GM11168 (cell line): Measurements from ENCODE around the gene MYCBP2.

Source experiments
- in situ Hi-C: fragments of 300-500 bp; cut with MboI; formaldehyde crosslinking; loops from one replicate; pipeline ENCODE4 v1.12.0; 2022; ENCODE audit warnings: low sequenced_read_pairs; ENCODE audit not compliant: unreplicated experiment

MYCBP2 gene

GRCh38 chr13:77139306-77139705 is 187.6 kb downstream of the MYCBP2 start:
- in situ Hi-C loops = no loop called here

DNA sequence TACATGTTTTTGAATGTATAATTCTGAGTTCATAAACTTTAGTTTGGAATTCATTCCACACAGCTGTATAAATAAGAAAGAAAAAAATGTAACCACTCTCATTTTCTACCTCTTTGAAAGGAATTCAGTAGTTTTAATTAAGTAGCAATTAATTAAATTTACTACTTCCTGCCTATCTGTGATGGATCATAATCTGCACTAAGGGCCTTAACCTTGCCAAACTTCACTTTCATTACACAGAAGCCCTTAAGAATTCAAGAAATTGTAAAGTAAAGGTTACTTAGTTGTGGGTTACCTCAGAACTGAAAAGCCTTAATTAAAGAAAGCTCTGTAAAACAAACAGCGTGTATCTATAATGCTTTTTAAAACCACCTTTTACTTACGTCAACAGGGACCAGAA is 188.1 kb downstream of the MYCBP2 start:
- in situ Hi-C loops = no loop called here

GRCh38 chr13:77136902-77137420 is 189.9 kb downstream of the MYCBP2 start:
- in situ Hi-C loops = no loop called here

GRCh38 chr13:77124423-77124822 is 202.5 kb downstream of the MYCBP2 start:
- in situ Hi-C loops = no loop called here

GRCh38 chr13:77118134-77118533 is 208.8 kb downstream of the MYCBP2 start:
- in situ Hi-C loops = no loop called here

GRCh38 chr13:77114271-77114670 is 212.6 kb downstream of the MYCBP2 start:
- in situ Hi-C loops = no loop called here

- in situ Hi-C loops = no loop called here
These were observed 213.4 kb downstream of the MYCBP2 start for GRCh38 chr13:77113496-77113895.

DNA sequence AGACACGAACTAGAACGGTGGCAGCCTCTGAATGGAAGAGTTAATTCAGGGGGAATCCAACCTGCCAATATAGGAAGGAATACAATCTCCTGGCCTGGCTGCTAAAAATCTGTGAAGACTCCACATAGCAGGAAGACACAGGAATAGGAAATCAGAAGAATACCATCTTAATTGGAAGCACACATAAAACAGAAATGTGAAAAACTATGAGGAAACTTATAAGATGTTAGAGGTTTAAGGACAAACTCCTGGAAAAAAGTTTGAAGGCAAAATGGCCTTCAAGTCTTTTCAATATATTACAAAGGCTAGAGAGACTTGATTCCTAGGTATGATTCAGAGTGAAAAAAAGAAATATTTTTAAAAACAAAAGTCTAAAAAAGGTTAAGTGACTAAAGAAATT is 221.8 kb downstream of the MYCBP2 start:
- in situ Hi-C loops = no loop called here

DNA sequence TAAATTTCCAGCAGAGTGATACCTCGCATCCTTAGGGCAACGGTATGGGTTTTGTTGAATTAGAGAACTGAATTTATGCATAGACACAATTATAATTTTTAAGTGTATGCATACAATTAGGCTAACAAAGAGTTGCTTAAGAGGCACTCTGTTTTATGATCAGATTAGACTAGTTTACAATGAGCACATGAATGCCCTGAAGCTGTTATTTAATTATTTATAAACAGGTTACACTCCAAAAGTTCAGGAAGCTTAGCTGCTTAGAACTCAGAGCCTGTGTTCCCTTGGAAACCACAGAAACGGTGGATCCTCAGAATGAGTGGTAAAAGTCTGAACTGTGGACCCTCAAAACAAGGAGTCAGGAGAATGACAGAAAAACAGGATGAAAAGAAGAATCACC is 227.5 kb downstream of the MYCBP2 start:
- in situ Hi-C loops = no loop called here

GRCh38 chr13:77095288-77095687 is 231.6 kb downstream of the MYCBP2 start:
- in situ Hi-C loops = no loop called here

- in situ Hi-C loops = no loop called here
These were observed 232.1 kb downstream of the MYCBP2 start for GRCh38 chr13:77094773-77095172.

- in situ Hi-C loops = no loop called here
These were observed 233.2 kb downstream of the MYCBP2 start for GRCh38 chr13:77093735-77094134.

DNA sequence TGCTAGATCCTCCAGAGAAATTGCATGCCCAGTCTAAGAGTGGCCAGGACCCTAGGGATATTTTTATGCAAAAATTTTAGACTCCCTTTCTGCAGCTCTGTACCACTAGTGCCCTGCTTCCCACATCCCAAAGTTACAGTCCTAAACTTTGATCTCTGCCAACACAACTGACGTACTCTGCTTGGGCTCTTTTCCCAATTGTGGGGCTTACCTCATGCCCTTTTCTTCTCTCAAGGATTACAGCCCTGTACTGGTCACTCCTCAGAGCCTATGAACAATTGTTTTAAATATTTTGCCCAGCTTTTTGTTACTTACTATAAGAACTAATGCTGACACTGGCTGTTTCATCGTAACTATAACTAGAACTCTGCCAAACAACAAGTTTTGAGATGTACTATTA is 242.1 kb downstream of the MYCBP2 start:
- in situ Hi-C loops = no loop called here

DNA sequence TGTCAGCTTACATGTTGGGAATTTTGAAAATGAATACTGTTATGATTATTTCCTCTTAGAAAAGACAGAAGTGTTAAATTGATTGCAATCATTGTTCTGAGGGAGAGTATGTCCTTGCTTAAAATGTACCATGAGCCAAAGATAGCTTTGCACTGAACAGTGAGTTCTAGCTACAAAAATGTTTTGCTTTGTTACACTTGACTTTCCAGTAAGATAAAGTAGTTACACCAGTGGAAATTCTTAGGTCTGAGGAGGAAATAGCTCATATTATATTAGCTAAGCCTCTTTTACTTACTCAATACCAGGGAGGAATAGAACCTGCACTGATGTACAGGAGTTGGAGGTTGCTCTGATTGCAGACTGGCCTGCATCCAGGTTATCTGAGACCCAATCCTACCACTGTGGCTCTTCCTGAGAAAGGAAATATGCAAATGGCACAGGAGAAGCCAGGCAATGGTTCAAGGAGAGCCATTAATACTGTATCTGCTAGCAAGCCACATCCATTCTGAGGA is 246.9 kb downstream of the MYCBP2 start:
- in situ Hi-C loops = no loop called here

GRCh38 chr13:77067519-77067918 is 259.4 kb downstream of the MYCBP2 start:
- in situ Hi-C loops = no loop called here

DNA sequence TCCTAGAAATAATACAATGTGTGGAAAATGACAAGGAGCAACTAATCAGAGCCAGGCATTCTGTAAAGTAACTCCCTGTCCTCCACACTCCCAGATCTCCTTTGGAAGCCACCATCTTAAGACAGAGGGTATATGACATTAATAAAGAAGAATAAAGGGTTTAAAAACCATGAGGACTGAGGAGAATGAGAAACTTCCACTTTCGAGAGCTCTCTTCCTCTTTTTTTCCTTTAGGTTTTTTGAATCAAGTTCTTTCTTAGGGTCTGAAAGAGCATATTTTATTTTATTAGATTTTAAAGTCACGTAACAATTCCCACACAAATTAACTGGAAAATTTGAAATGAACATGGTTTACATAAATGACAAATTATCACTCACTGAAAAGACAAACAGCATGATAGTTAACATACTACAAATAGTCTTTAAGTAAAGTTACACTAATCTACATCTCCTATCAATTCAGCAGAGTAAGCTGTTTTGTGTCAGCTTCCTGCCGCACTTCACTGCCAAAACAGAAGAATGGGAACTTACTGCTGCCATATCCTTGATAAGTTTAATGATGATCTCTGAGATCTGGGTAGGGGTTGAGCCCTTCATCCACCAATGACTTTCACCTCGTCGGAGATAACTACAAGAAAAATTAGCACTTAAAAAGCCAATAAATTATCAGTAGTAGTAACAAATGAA is 261.3 kb downstream of the MYCBP2 start:
- in situ Hi-C loops = no loop called here

GRCh38 chr13:77062097-77062496 is 264.8 kb downstream of the MYCBP2 start:
- in situ Hi-C loops = no loop called here

GRCh38 chr13:77061362-77061761 is 265.5 kb downstream of the MYCBP2 start:
- in situ Hi-C loops = no loop called here

DNA sequence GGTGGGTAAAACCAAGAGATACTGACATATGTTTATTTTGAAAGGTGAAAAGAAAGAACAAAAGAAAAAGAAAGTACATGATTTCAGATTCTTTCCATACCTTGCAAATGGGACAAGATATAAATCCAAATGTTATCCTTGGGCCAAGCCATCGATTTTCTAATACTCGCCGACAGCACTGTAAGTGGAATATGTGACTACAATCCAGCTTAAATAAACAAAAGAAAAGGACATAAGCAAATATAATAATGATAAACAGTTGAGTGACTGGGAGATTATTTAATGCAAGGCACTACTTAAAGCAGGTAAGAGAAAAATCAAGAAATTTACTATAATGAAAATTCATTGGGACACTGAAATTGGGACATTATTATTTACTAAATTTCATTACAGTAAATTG is 270.0 kb downstream of the MYCBP2 start:
- in situ Hi-C loops = no loop called here

- in situ Hi-C loops = no loop called here
These were observed 270.5 kb downstream of the MYCBP2 start for GRCh38 chr13:77056382-77056781.

DNA sequence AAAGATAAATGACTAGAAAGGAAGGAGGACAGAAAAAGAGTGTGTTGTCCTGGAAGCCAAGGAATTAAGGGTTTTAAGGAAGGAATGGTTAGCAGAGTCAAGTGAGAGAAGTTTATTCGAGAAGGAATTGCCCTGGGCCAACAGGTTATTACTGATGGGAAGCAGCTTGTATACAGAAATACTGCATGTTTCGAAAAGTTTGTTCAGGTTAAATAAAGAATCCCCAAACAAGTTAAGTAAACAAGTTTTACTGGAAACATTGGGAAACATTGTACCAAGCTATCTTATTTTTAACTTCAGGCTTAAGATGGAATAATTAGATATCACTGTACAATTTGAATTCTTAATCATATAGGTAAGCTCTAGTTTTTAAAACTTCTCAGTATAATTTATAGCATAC is 271.7 kb downstream of the MYCBP2 start:
- in situ Hi-C loops = no loop called here

DNA sequence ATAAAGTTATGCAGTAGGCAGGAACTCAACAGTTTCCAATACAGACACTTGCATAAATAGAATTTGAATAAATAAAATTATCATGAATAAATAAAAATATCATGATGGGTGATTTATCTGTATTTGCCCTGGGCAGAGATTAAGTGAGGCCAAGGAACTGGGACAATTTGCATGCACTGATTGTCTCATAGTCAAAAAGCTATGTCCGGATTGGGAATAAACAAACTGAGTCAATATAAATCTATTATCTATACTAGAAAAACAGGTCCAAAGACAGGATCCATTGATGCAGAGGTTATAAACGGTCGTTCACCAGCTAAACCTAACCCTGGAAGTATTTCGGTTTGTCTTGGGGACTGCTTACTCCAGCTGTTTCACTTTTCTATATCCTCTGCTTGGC is 273.7 kb downstream of the MYCBP2 start:
- in situ Hi-C loops = no loop called here
